ENCODE measurements around the gene CADPS2.

DNA sequence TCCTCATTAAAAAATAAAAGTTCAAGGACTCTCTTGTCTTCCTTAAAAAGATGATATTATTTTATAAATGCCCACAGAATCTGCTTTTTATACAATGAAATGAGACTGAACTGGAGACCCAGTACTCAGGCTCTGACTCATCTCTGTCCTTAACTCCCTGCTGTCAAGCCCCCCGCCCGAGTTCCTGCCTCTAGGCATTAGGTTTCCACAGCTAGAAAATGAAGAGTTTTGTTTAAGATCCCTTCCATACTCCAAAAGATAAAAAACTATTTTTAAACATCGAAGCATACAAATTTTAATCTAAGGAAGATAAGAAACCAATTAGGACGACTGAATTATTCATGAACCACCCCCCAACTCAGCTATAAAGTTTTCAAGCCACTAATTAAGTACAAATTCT, 484.0 kb downstream of the CADPS2 start:
- TF ChIP-seq, protein P1, sequence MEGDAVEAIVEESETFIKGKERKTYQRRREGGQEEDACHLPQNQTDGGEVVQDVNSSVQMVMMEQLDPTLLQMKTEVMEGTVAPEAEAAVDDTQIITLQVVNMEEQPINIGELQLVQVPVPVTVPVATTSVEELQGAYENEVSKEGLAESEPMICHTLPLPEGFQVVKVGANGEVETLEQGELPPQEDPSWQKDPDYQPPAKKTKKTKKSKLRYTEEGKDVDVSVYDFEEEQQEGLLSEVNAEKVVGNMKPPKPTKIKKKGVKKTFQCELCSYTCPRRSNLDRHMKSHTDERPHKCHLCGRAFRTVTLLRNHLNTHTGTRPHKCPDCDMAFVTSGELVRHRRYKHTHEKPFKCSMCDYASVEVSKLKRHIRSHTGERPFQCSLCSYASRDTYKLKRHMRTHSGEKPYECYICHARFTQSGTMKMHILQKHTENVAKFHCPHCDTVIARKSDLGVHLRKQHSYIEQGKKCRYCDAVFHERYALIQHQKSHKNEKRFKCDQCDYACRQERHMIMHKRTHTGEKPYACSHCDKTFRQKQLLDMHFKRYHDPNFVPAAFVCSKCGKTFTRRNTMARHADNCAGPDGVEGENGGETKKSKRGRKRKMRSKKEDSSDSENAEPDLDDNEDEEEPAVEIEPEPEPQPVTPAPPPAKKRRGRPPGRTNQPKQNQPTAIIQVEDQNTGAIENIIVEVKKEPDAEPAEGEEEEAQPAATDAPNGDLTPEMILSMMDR (IDR thresholded peaks at IDR 0.05 in 4 of 5, conservative IDR thresholded peaks at IDR 0.05 in 1 of 5) = no peak
- no peak for TF ChIP-seq POLR2A (IDR thresholded peaks at IDR 0.05)
